HepG2 (cell line): Measurements from ENCODE around the gene IFIH1. TPM values are rescaled to one million over a fixed set of nuclear protein-coding genes. Genes with fewer than 3 reads are reported as not detected.

Source experiments
- MIXL1 ChIP-seq: IDR thresholded peaks from 2 replicates; pipeline ENCODE4 v1.6.1; 2016
- NR3C1 ChIP-seq: sonication (generic); formaldehyde crosslinking; IDR thresholded peaks from 2 replicates; pipeline ENCODE4 v1.4.0; 2020; ENCODE audit warnings: missing genetic modification reagents
- RELA ChIP-seq: sonication (generic); formaldehyde crosslinking; IDR thresholded peaks from 2 replicates; pipeline ENCODE4 v1.4.0; 2020; ENCODE audit warnings: missing genetic modification reagents
- RXRB ChIP-seq: IDR thresholded peaks from 2 replicates; pipeline ENCODE4 v1.6.1; 2016; ENCODE audit warnings: borderline replicate concordance, missing genetic modification reagents, missing compliant biosample characterization
- SIN3B ChIP-seq: fragments of 150-350 bp; IDR thresholded peaks from 2 replicates; pipeline ENCODE4 v1.6.1; 2014; ENCODE audit warnings: low read length
- TP53 ChIP-seq: sonication (generic); formaldehyde crosslinking; conservative IDR thresholded peaks from 2 replicates; pipeline ENCODE4 v1.4.0; 2020; ENCODE audit warnings: missing genetic modification reagents
- WIZ ChIP-seq: sonication (generic); formaldehyde crosslinking; IDR thresholded peaks from 2 replicates; pipeline ENCODE4 v1.5.1; 2020; ENCODE audit warnings: mild to moderate bottlenecking, missing genetic modification reagents
- ZFP36L1 ChIP-seq: sonication (generic); formaldehyde crosslinking; IDR thresholded peaks from 2 replicates; pipeline ENCODE4 v1.8.0; 2022; ENCODE audit warnings: mild to moderate bottlenecking, missing genetic modification reagents, moderate library complexity
- ZFYVE20 ChIP-seq: sonication (generic); formaldehyde crosslinking; IDR thresholded peaks from 2 replicates; pipeline ENCODE4 v1.8.0; 2023; ENCODE audit warnings: low read depth, mild to moderate bottlenecking, moderate library complexity, missing genetic modification reagents, borderline replicate concordance
- ZNF530 ChIP-seq: sonication (generic); formaldehyde crosslinking; IDR thresholded peaks from 2 replicates; pipeline ENCODE4 v1.5.0; 2020; ENCODE audit warnings: low read depth, mild to moderate bottlenecking, missing genetic modification reagents
- ZNF709 ChIP-seq: sonication (generic); formaldehyde crosslinking; IDR thresholded peaks from 2 replicates; pipeline ENCODE4 v1.5.0; 2020; ENCODE audit warnings: mild to moderate bottlenecking, missing genetic modification reagents
- ZNF724P ChIP-seq: sonication (generic); formaldehyde crosslinking; IDR thresholded peaks from 2 replicates; pipeline ENCODE4 v1.8.0; 2022; ENCODE audit warnings: missing genetic modification reagents, borderline replicate concordance
- ZNF737 ChIP-seq: sonication (generic); formaldehyde crosslinking; IDR thresholded peaks from 2 replicates; pipeline ENCODE4 v1.5.0; 2020; ENCODE audit warnings: missing genetic modification reagents, mild to moderate bottlenecking, borderline replicate concordance
- ZNF776 ChIP-seq: sonication (generic); formaldehyde crosslinking; IDR thresholded peaks from 2 replicates; pipeline ENCODE4 v1.4.0; 2020; ENCODE audit warnings: mild to moderate bottlenecking, missing genetic modification reagents
- polyA plus RNA-seq, 8 experiments: library from polyadenylated mRNA; depleted of rRNA in 3 of 8; stranded (reverse) in 7 of 8; unstranded in 1 of 8; fragments of >200 nt; fragmentation: Illumina TruSeq in 4 of 8; extraction: Trizol in 4 of 8; gene quantifications; 2 replicates each; pipeline versions ENCODE4 v1.2.1 to v1.2.3, GENCODE V29; 2011 to 2016; ENCODE audit warnings: low read depth in 4 of 8, missing spikeins in 1 of 8, mixed read lengths in 1 of 8; ENCODE audit not compliant: insufficient read depth in 1 of 8
- total RNA-seq, 5 experiments: library from RNA; depleted of rRNA; stranded (reverse); fragments of >200 nt; fragmentation: Illumina TruSeq; extraction: Trizol; gene quantifications; 2 replicates each; pipeline ENCODE4 v1.2.3, GENCODE V29; 2016; ENCODE audit warnings: low read depth in 1 of 5
- TF ChIP-seq, protein P1 (sequence below): sonication (generic); formaldehyde crosslinking; IDR thresholded peaks from 2 replicates; pipeline ENCODE4 v1.8.0; 2022; ENCODE audit warnings: missing genetic modification reagents, mild to moderate bottlenecking, moderate library complexity, borderline replicate concordance
- TF ChIP-seq, protein P2 (sequence below): sonication (generic); formaldehyde crosslinking; IDR thresholded peaks from 2 replicates; pipeline ENCODE4 v1.5.1; 2020; ENCODE audit warnings: mild to moderate bottlenecking, missing genetic modification reagents, moderate library complexity
- TF ChIP-seq, protein P3 (sequence below): sonication (generic); formaldehyde crosslinking; IDR thresholded peaks from 2 replicates; pipeline ENCODE4 v1.4.0; 2020; ENCODE audit warnings: missing genetic modification reagents, borderline replicate concordance
- TF ChIP-seq, protein P4 (sequence below): sonication (generic); formaldehyde crosslinking; IDR thresholded peaks from 2 replicates; pipeline ENCODE4 v1.4.0; 2020; ENCODE audit warnings: missing genetic modification reagents, borderline replicate concordance
- TF ChIP-seq, protein P5 (sequence below): sonication (generic); formaldehyde crosslinking; IDR thresholded peaks from 2 replicates; pipeline ENCODE4 v1.4.0; 2020; ENCODE audit warnings: missing genetic modification reagents, borderline replicate concordance

IFIH1 gene
- total and polyA plus RNA-seq, 2 of the 13 experiments (the other 11 are each of a cell fraction or from before 2014, with no cell fraction given) = 1.5 to 11.5 TPM

DNA sequence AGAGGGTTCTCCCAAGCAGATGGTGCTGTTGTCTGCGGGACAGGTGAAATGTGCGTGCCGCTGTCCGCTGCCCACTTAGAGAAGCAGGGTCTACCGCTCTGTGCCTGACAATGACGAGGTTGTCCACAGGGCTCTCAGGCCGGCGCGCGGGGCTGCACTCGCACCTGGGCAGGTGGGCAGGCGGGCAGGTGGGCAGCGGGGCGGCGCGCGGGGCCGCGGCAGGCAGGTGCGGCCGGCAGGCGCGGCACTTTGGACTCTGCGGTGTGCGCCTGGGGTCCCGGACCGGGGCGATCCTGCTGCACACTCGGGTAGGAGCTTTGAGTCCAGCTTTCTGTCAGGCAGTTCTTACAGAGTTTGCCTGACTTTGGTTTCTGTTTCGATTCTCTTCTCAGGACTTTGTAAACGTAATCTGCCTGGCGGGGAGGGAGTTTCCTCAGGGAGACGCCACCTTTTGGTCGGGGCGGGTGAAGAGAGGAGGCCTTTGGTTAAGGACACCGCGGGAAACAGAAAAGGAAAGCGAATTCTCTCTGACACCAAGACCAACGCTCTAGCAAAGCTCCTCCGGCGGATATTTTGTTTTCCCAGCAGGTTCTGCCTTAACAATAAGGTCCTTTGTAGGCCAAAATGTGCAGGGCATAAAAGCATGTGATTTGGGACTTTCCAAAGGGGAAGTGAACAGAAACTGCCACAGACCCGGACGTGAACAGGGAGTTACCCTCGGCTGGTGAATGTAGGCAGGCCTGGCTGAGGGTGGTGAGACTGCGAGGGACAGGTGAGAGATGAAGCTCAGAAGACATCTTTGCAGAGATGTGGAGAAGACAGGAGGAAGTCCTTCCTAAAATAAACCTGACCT, at the start of gene IFIH1 (continued):
- TF ChIP-seq, protein P1, sequence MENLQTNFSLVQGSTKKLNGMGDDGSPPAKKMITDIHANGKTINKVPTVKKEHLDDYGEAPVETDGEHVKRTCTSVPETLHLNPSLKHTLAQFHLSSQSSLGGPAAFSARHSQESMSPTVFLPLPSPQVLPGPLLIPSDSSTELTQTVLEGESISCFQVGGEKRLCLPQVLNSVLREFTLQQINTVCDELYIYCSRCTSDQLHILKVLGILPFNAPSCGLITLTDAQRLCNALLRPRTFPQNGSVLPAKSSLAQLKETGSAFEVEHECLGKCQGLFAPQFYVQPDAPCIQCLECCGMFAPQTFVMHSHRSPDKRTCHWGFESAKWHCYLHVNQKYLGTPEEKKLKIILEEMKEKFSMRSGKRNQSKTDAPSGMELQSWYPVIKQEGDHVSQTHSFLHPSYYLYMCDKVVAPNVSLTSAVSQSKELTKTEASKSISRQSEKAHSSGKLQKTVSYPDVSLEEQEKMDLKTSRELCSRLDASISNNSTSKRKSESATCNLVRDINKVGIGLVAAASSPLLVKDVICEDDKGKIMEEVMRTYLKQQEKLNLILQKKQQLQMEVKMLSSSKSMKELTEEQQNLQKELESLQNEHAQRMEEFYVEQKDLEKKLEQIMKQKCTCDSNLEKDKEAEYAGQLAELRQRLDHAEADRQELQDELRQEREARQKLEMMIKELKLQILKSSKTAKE (CRISPR knock-in tag) = no peak
- TF ChIP-seq ZNF776 (CRISPR knock-in tag) (peak; percentile 69), TP53 (no peak), ZNF530 (CRISPR knock-in tag) (no peak), ZNF737 (CRISPR knock-in tag) (no peak), NR3C1 (CRISPR knock-in tag) (no peak), ZNF724P (CRISPR knock-in tag) (no peak), ZNF709 (CRISPR knock-in tag) (no peak), MIXL1 (no peak), ZFYVE20 (CRISPR knock-in tag) (no peak), SIN3B (peak; percentile 56; the same call in 1 of the 2 replicates), ZFP36L1 (CRISPR knock-in tag) (peak; percentile 20; the same call in 1 of the 2 replicates), WIZ (CRISPR knock-in tag) (no peak), RELA (CRISPR knock-in tag) (0 out of 2 replicates have a peak, but pooled peaks have one; percentile 22), RXRB (CRISPR knock-in tag) (peak; percentile 47; the same call in 1 of the 2 replicates)
- TF ChIP-seq, protein P2, sequence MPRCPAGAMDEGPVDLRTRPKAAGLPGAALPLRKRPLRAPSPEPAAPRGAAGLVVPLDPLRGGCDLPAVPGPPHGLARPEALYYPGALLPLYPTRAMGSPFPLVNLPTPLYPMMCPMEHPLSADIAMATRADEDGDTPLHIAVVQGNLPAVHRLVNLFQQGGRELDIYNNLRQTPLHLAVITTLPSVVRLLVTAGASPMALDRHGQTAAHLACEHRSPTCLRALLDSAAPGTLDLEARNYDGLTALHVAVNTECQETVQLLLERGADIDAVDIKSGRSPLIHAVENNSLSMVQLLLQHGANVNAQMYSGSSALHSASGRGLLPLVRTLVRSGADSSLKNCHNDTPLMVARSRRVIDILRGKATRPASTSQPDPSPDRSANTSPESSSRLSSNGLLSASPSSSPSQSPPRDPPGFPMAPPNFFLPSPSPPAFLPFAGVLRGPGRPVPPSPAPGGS (CRISPR knock-in tag) = no peak
- TF ChIP-seq, protein P3, sequence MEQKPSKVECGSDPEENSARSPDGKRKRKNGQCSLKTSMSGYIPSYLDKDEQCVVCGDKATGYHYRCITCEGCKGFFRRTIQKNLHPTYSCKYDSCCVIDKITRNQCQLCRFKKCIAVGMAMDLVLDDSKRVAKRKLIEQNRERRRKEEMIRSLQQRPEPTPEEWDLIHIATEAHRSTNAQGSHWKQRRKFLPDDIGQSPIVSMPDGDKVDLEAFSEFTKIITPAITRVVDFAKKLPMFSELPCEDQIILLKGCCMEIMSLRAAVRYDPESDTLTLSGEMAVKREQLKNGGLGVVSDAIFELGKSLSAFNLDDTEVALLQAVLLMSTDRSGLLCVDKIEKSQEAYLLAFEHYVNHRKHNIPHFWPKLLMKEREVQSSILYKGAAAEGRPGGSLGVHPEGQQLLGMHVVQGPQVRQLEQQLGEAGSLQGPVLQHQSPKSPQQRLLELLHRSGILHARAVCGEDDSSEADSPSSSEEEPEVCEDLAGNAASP (CRISPR knock-in tag) = peak; percentile 52; the same call in 1 of the 2 replicates
- TF ChIP-seq, protein P4, sequence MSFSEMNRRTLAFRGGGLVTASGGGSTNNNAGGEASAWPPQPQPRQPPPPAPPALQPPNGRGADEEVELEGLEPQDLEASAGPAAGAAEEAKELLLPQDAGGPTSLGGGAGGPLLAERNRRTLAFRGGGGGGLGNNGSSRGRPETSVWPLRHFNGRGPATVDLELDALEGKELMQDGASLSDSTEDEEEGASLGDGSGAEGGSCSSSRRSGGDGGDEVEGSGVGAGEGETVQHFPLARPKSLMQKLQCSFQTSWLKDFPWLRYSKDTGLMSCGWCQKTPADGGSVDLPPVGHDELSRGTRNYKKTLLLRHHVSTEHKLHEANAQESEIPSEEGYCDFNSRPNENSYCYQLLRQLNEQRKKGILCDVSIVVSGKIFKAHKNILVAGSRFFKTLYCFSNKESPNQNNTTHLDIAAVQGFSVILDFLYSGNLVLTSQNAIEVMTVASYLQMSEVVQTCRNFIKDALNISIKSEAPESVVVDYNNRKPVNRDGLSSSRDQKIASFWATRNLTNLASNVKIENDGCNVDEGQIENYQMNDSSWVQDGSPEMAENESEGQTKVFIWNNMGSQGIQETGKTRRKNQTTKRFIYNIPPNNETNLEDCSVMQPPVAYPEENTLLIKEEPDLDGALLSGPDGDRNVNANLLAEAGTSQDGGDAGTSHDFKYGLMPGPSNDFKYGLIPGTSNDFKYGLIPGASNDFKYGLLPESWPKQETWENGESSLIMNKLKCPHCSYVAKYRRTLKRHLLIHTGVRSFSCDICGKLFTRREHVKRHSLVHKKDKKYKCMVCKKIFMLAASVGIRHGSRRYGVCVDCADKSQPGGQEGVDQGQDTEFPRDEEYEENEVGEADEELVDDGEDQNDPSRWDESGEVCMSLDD (CRISPR knock-in tag) = no peak
- TF ChIP-seq, protein P5, sequence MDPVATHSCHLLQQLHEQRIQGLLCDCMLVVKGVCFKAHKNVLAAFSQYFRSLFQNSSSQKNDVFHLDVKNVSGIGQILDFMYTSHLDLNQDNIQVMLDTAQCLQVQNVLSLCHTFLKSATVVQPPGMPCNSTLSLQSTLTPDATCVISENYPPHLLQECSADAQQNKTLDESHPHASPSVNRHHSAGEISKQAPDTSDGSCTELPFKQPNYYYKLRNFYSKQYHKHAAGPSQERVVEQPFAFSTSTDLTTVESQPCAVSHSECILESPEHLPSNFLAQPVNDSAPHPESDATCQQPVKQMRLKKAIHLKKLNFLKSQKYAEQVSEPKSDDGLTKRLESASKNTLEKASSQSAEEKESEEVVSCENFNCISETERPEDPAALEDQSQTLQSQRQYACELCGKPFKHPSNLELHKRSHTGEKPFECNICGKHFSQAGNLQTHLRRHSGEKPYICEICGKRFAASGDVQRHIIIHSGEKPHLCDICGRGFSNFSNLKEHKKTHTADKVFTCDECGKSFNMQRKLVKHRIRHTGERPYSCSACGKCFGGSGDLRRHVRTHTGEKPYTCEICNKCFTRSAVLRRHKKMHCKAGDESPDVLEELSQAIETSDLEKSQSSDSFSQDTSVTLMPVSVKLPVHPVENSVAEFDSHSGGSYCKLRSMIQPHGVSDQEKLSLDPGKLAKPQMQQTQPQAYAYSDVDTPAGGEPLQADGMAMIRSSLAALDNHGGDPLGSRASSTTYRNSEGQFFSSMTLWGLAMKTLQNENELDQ (CRISPR knock-in tag) = no peak
